ENCODE data around the gene MAMSTR. TPM values are rescaled to one million over a fixed set of nuclear protein-coding genes. Genes with fewer than 3 reads are reported as not detected.

MAMSTR gene
- total and polyA plus RNA-seq, 12 donors: 8.9 to 57.9 (median 26.4) TPM

GRCh38 chr19:48746738-48747575 is 27.4 kb upstream of the MAMSTR start, which contains the start of gene IZUMO1:
TSS of gene IZUMO1 (minus strand) at chr19:48746909. CDS start at chr19:48745859, 1,050 bp downstream.
- intact Hi-C loops (cut with DNase I): no loop called here
- TF ChIP-seq POLR2A (IDR thresholded peaks at IDR 0.05): peak in 1 of 2 donors; percentile 28
- TF ChIP-seq CTCF (IDR thresholded peaks at IDR 0.05): no peak
- Histone ChIP-seq H3K27ac (peak within 1 kb of the TSS in 4 of 5 donors; percentile 58 to 88 (median 72)), H3K4me1 (replicated peaks in 1 of 2) (peaks cover 0 to 7% of the 10 kb centered on the region in 2 donors), H3K4me3 (peak within 1 kb of the TSS in 2 of 4 donors; percentile 21 to 52), H3K36me3 (replicated peaks in 1 of 2) (no peaks in the 10 kb centered on the region), H3K9me3 (replicated peaks in 1 of 3) (no peaks in the 10 kb centered on the region), H3K27me3 (no peaks in the 10 kb centered on the region)
- 10 to 23% (median 16%) methylated on average over 21 to 31 of the region's 31 CpGs for WGBS, 4 donors
- peak; percentile 76 to 95 (median 88) for DNase-seq

GRCh38 chr19:48746110-48746509 is 26.6 kb upstream of the MAMSTR start:
- no peaks in the 10 kb centered on the region for H3K9me3 ChIP-seq (replicated peaks in 1 of 3)
- intact Hi-C loops (cut with DNase I): no loop called here
- TF ChIP-seq CTCF (IDR thresholded peaks at IDR 0.05) (no peak), POLR2A (IDR thresholded peaks at IDR 0.05) (no peak)
- peak overlapping the region in 1 of 5 donors; percentile 88 for H3K27ac ChIP-seq
- H3K4me1 ChIP-seq (replicated peaks in 1 of 2): peaks cover 3 to 8% of the 10 kb centered on the region in 2 donors
- no peak overlapping the region for H3K4me3 ChIP-seq
- H3K36me3 ChIP-seq (replicated peaks in 1 of 2): no peaks in the 10 kb centered on the region
- DNase-seq: no peak
- WGBS, 4 donors: 72 to 76% (median 75%) methylated on average over 8 of the region's 8 CpGs
- no peaks in the 10 kb centered on the region for H3K27me3 ChIP-seq

GRCh38 chr19:48745208-48745995 is 25.9 kb upstream of the MAMSTR start:
- intact Hi-C loops (cut with DNase I): no loop called here
- Histone ChIP-seq H3K27ac (peak overlapping the region in 2 of 5 donors; percentile 9 to 48), H3K27me3 (no peaks in the 10 kb centered on the region), H3K4me3 (no peak overlapping the region), H3K4me1 (replicated peaks in 1 of 2) (peaks cover 9 to 13% of the 10 kb centered on the region in 2 donors), H3K9me3 (replicated peaks in 1 of 3) (no peaks in the 10 kb centered on the region), H3K36me3 (replicated peaks in 1 of 2) (no peaks in the 10 kb centered on the region)
- TF ChIP-seq POLR2A (IDR thresholded peaks at IDR 0.05) (no peak), CTCF (IDR thresholded peaks at IDR 0.05) (no peak)
- DNase-seq: peak; percentile 67 to 86 (median 77)
- 31 to 37% (median 35%) methylated on average over 27 to 33 of the region's 33 CpGs for WGBS, 4 donors

GRCh38 chr19:48742096-48742495 is 22.6 kb upstream of the MAMSTR start:
- no peak for DNase-seq
- intact Hi-C loops (cut with DNase I): no loop called here
- Histone ChIP-seq H3K27ac (peak overlapping the region in 2 of 5 donors; percentile 86 to 93), H3K36me3 (replicated peaks in 1 of 2) (no peaks in the 10 kb centered on the region), H3K27me3 (no peaks in the 10 kb centered on the region), H3K4me3 (no peak overlapping the region), H3K4me1 (replicated peaks in 1 of 2) (peaks cover 25% of the 10 kb centered on the region in 2 donors), H3K9me3 (replicated peaks in 1 of 3) (no peaks in the 10 kb centered on the region)
- no peak for TF ChIP-seq POLR2A (IDR thresholded peaks at IDR 0.05)
- no peak for TF ChIP-seq CTCF (IDR thresholded peaks at IDR 0.05)
- WGBS, 4 donors: 90 to 94% (median 92%) methylated on average over 11 of the region's 11 CpGs

Measured in adrenal gland (tissue), 12 donors.